H1 (cell line): ENCODE data around the gene FRMPD2. TPM values are rescaled to one million over a fixed set of nuclear protein-coding genes. Genes with fewer than 3 reads are reported as not detected.

Experiments
- KDM1A ChIP-seq: fragments of 200-600, 300-600 bp; sonication (generic); IDR thresholded peaks from 2 replicates; pipeline ENCODE4 v1.7.1; 2016; ENCODE audit warnings: mild to moderate bottlenecking, low read length, borderline replicate concordance
- POLR2AphosphoS5 ChIP-seq: IDR thresholded peaks from 2 replicates; pipeline ENCODE4 v1.6.1; 2011; ENCODE audit warnings: low read depth, low read length
- TAF7 ChIP-seq: optimal IDR thresholded peaks from 2 replicates; pipeline ENCODE3; 2011; ENCODE audit warnings: low read depth, mild to moderate bottlenecking, inconsistent platforms, low read length, moderate library complexity, borderline replicate concordance
- polyA plus RNA-seq, 7 experiments: library from polyadenylated mRNA; depleted of rRNA in 3 of 7; stranded (reverse) in 5 of 7; unstranded in 2 of 7; fragments of >200 nt in 5 of 7; fragments of 200-250 nt in 2 of 7; gene quantifications; 1 replicate in 5 of 7; 2 replicates in 1 of 7; 4 replicates in 1 of 7; pipeline versions ENCODE4 v1.2.1 to v1.2.3, GENCODE V29; 2011 to 2013; ENCODE audit warnings: missing spikeins in 2 of 7, mixed read lengths in 2 of 7
- total RNA-seq: library from RNA; stranded (reverse); fragmentation: NEBNext Ultra II Directional; extraction: Animal tissue kit (Norgen Biotek cat#: 25700); gene quantifications from 2 replicates; pipeline ENCODE4 v1.2.1, GENCODE V29; 2021

FRMPD2 gene
- total and polyA plus RNA-seq, 2 of the 8 experiments (the other 6 are each of a cell fraction or from before 2014, with no cell fraction given): 0.07 to 0.47 TPM

DNA sequence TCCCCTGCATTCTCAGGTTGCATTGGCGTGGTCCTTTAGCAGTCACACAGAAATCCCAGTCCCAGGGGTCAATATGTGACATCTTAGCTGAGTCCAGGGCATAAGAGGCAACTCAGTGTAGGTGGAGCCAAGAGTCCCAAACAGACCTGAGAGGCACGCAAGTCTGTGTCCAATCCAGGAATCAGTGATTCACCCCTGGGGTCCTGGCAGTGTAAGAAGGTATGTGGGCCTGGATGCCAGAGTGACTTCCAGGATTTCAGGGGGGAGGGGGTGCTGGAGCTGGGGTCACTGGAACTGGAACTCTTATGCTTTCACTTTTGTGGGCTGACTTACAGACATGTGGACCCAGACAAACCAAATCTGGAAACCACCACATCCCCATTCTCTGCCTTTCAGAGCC, 26.8 kb downstream of the FRMPD2 start (continued):
- TF ChIP-seq TAF7 (no peak), POLR2AphosphoS5 (no peak), KDM1A (no peak)
- TF ChIP-seq, all 59 proteins: peak for 0
